Measurements from ENCODE around the gene LRRC53.

LRRC53 gene

GRCh38 chr1:74434321-74434720, 78.1 kb downstream of the LRRC53 start:
- in situ Hi-C loops (cut with MboI; ENCODE audit: low sequenced_read_pairs), result no loop called here

GRCh38 chr1:74432325-74432724, 80.1 kb downstream of the LRRC53 start:
- in situ Hi-C loops (cut with MboI; ENCODE audit: low sequenced_read_pairs), result no loop called here

- in situ Hi-C loops (cut with MboI; ENCODE audit: low sequenced_read_pairs), result no loop called here
Observed at GRCh38 chr1:74431531-74431930, 80.9 kb downstream of the LRRC53 start.

- in situ Hi-C loops (cut with MboI; ENCODE audit: low sequenced_read_pairs), result no loop called here
Observed at GRCh38 chr1:74430342-74430934, 82.0 kb downstream of the LRRC53 start.

- in situ Hi-C loops (cut with MboI; ENCODE audit: low sequenced_read_pairs), result no loop called here
Observed at GRCh38 chr1:74429580-74429979, 82.8 kb downstream of the LRRC53 start.

GRCh38 chr1:74427681-74428080, 84.7 kb downstream of the LRRC53 start:
- in situ Hi-C loops (cut with MboI; ENCODE audit: low sequenced_read_pairs), result no loop called here

GRCh38 chr1:74426208-74426937, 86.0 kb downstream of the LRRC53 start:
- in situ Hi-C loops (cut with MboI; ENCODE audit: low sequenced_read_pairs), result no loop called here

- in situ Hi-C loops (cut with MboI; ENCODE audit: low sequenced_read_pairs), result no loop called here
Observed at GRCh38 chr1:74425676-74426075, 86.7 kb downstream of the LRRC53 start.

- in situ Hi-C loops (cut with MboI; ENCODE audit: low sequenced_read_pairs), result no loop called here
Observed at GRCh38 chr1:74423471-74423870, 88.9 kb downstream of the LRRC53 start.

- in situ Hi-C loops (cut with MboI; ENCODE audit: low sequenced_read_pairs), result no loop called here
Observed at GRCh38 chr1:74422421-74423292, 89.8 kb downstream of the LRRC53 start.

- in situ Hi-C loops (cut with MboI; ENCODE audit: low sequenced_read_pairs), result no loop called here
Observed at GRCh38 chr1:74420467-74420866, 91.9 kb downstream of the LRRC53 start.
